ENCODE results near the gene MATK.

- no peak for TF ChIP-seq EZH2 (IDR thresholded peaks at IDR 0.05)
- TF ChIP-seq POLR2AphosphoS5 (IDR thresholded peaks at IDR 0.05; ENCODE audit: borderline replicate concordance, low read depth, low read length) = no peak
- no peak for TF ChIP-seq FOXP2 (optimal IDR thresholded peaks at IDR 0.05; ENCODE audit: control extremely low read depth, extremely low read length, insufficient read depth)
Observed at GRCh38 chr19:3785451-3785937, 687 bp downstream of the MATK start.
